ENCODE data around the gene UFD1. TPM values are rescaled to one million over a fixed set of nuclear protein-coding genes. Genes with fewer than 3 reads are reported as not detected.

UFD1 gene
- total and polyA plus RNA-seq, 2 donors (not counting 1 experiment from before 2014, with no cell fraction given) = 43.5 to 70.1 TPM

DNA sequence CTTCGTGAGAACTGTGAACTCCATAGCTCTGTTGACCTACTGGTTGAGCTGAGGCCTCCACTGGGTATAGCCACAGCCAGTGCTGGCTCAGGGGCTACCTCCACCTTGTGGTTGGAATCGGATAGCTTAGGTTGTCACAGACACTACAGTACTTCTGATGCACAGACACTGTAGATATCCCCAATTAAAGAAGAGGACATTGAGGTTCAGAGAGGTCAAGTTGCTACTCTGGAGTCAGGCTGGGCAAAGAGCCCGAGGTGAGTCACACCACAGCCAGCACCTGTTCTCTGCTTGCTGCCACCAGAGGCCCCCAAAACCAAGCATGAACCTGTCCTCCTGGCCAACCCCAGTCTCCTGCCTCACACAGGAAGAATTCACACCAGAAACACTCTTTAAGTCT, 5.4 kb downstream of the UFD1 start:
- Histone ChIP-seq H3K79me2 (ENCODE audit: control insufficient read depth, insufficient read depth, low read length) (peaks cover 75% of the 10 kb centered on the region), H3K27me3 (replicated peaks in 1 of 4; ENCODE audit: control extremely low read depth in 1 of 4, control insufficient read depth in 3 of 4, insufficient read depth in 4 of 4, low read length in 3 of 4) (no peaks in the 10 kb centered on the region), H2AFZ (ENCODE audit: insufficient read depth, low read depth, low read length, poor library complexity, severe bottlenecking) (no peak overlapping the region), H3K4me2 (replicated peaks; ENCODE audit: low read depth, low read length, poor library complexity, severe bottlenecking) (no peak overlapping the region), H3K4me1 (ENCODE audit: control insufficient read depth in 2 of 2, insufficient read depth in 2 of 2, low read length in 2 of 2) (peaks cover 12 to 14% of the 10 kb centered on the region in 2 donors), H3K4me3 (ENCODE audit: control extremely low read depth in 1 of 5, extremely low read depth in 1 of 5, insufficient read depth in 1 of 5, low read depth in 2 of 5, low read length in 4 of 5) (no peak overlapping the region), H4K20me1 (ENCODE audit: control insufficient read depth, insufficient read depth, low read length, poor library complexity, severe bottlenecking) (peaks cover 35% of the 10 kb centered on the region), H3K9me3 (ENCODE audit: control extremely low read depth in 1 of 3, control insufficient read depth in 2 of 3, insufficient read depth in 1 of 3, low read length in 2 of 3) (no peaks in the 10 kb centered on the region), H3K27ac (ENCODE audit: low read length in 2 of 2) (no peak overlapping the region), H3K36me3 (replicated peaks in 1 of 2; ENCODE audit: control extremely low read depth in 1 of 2, control insufficient read depth in 1 of 2, extremely low read depth in 1 of 2, insufficient read depth in 2 of 2, low read length in 1 of 2) (peaks cover 4 to 65% of the 10 kb centered on the region in 2 experiments), H3K9ac (ENCODE audit: low read length) (no peak overlapping the region)
- DNase-seq (no peak), ATAC-seq (ENCODE audit: low read depth) (no peak)
- ChIA-PET CTCF (interaction anchor here (1.1 to 2.4 kb wide), 4 partner anchors 156 to 294 kb away, joined by 3 to 13 read pairs (median 3); no protein-coding TSS in a partner anchor), POLR2A (no interaction called here)
- Mint-ChIP-seq H3K27me3 (no peaks in the 10 kb centered on the region), H3K27ac (no peak overlapping the region), H3K9me3 (ENCODE audit: insufficient read depth) (no peaks in the 10 kb centered on the region), H3K4me1 (peaks cover 17% of the 10 kb centered on the region), H3K4me3 (no peak overlapping the region)
- intact Hi-C loops (cut with micrococcal nuclease) = no loop called here
- WGBS (ENCODE audit: insufficient coverage) = 77% methylated on average over 3 of the region's 3 CpGs
- TF ChIP-seq, protein P1, sequence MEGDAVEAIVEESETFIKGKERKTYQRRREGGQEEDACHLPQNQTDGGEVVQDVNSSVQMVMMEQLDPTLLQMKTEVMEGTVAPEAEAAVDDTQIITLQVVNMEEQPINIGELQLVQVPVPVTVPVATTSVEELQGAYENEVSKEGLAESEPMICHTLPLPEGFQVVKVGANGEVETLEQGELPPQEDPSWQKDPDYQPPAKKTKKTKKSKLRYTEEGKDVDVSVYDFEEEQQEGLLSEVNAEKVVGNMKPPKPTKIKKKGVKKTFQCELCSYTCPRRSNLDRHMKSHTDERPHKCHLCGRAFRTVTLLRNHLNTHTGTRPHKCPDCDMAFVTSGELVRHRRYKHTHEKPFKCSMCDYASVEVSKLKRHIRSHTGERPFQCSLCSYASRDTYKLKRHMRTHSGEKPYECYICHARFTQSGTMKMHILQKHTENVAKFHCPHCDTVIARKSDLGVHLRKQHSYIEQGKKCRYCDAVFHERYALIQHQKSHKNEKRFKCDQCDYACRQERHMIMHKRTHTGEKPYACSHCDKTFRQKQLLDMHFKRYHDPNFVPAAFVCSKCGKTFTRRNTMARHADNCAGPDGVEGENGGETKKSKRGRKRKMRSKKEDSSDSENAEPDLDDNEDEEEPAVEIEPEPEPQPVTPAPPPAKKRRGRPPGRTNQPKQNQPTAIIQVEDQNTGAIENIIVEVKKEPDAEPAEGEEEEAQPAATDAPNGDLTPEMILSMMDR (IDR thresholded peaks at IDR 0.05) = no peak
- no peak for TF ChIP-seq EZH2 (IDR thresholded peaks at IDR 0.05; ENCODE audit: borderline replicate concordance, insufficient read depth, low read depth, low read length, poor library complexity, severe bottlenecking)

DNA sequence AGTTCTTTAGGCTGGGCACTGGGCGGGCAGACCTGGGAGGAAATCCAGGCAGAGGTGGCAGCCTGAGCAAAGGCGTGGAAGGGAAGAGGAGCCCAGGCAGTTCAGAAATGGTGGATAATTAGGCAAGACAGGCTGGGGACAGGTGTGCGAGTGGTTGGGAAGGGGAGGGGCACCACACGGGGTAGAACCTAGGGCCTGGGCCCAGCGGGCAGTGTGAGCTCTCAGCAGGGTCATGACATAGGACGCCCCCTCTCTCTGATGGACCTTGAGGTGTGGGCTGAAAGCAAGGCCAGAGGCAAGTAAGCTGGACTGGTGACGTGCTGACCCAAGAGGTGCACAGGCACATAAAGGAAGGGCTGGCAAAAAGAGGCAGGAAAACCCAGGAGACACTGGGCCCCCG, 6.8 kb downstream of the UFD1 start:
- Histone ChIP-seq H3K9ac (ENCODE audit: low read length) (no peak overlapping the region), H3K4me2 (replicated peaks; ENCODE audit: low read depth, low read length, poor library complexity, severe bottlenecking) (no peak overlapping the region), H3K4me1 (ENCODE audit: control insufficient read depth in 2 of 2, insufficient read depth in 2 of 2, low read length in 2 of 2) (peaks cover under 1 to 2% of the 10 kb centered on the region in 2 donors), H4K20me1 (ENCODE audit: control insufficient read depth, insufficient read depth, low read length, poor library complexity, severe bottlenecking) (peaks cover 35% of the 10 kb centered on the region), H3K36me3 (replicated peaks in 1 of 2; ENCODE audit: control extremely low read depth in 1 of 2, control insufficient read depth in 1 of 2, extremely low read depth in 1 of 2, insufficient read depth in 2 of 2, low read length in 1 of 2) (peaks cover 6 to 79% of the 10 kb centered on the region in 2 experiments), H3K4me3 (ENCODE audit: control extremely low read depth in 1 of 5, extremely low read depth in 1 of 5, insufficient read depth in 1 of 5, low read depth in 2 of 5, low read length in 4 of 5) (no peak overlapping the region), H3K9me3 (ENCODE audit: control extremely low read depth in 1 of 3, control insufficient read depth in 2 of 3, insufficient read depth in 1 of 3, low read length in 2 of 3) (no peaks in the 10 kb centered on the region), H3K27ac (ENCODE audit: low read length in 2 of 2) (no peak overlapping the region), H2AFZ (ENCODE audit: insufficient read depth, low read depth, low read length, poor library complexity, severe bottlenecking) (no peak overlapping the region), H3K27me3 (replicated peaks in 1 of 4; ENCODE audit: control extremely low read depth in 1 of 4, control insufficient read depth in 3 of 4, insufficient read depth in 4 of 4, low read length in 3 of 4) (no peaks in the 10 kb centered on the region), H3K79me2 (ENCODE audit: control insufficient read depth, insufficient read depth, low read length) (peaks cover 61% of the 10 kb centered on the region)
- H3K4me1 Mint-ChIP-seq = peaks cover 4% of the 10 kb centered on the region
- DNase-seq (no peak), ATAC-seq (ENCODE audit: low read depth) (no peak)
- no peaks in the 10 kb centered on the region for H3K27me3 Mint-ChIP-seq
- no peak overlapping the region for H3K27ac Mint-ChIP-seq
- ChIA-PET POLR2A (no interaction called here), CTCF (no interaction called here)
- no peak overlapping the region for H3K4me3 Mint-ChIP-seq
- intact Hi-C loops (cut with micrococcal nuclease) = no loop called here
- TF ChIP-seq, protein P1 (IDR thresholded peaks at IDR 0.05) = no peak
- TF ChIP-seq EZH2 (IDR thresholded peaks at IDR 0.05; ENCODE audit: borderline replicate concordance, insufficient read depth, low read depth, low read length, poor library complexity, severe bottlenecking) = no peak
- no peaks in the 10 kb centered on the region for H3K9me3 Mint-ChIP-seq (ENCODE audit: insufficient read depth)
- WGBS (ENCODE audit: insufficient coverage) = 97% methylated on average over 8 of the region's 8 CpGs
